ACC112 (cell line): ENCODE measurements around the gene CDK7.

ENCODE experiments used
- H2AFZ ChIP-seq: fragments of 200-600 bp; sonication (generic); one replicate; pipeline ENCODE4 v1.6.0; 2017; ENCODE audit warnings: antibody characterized with exemption, low read length; ENCODE audit not compliant: unreplicated experiment
- H3K27ac ChIP-seq: fragments of 200-600 bp; sonication (generic); 2 replicates; pipeline ENCODE4 v1.5.1; 2014; ENCODE audit warnings: low read depth, mild to moderate bottlenecking, antibody characterized with exemption, low read length, moderate library complexity
- H3K27me3 ChIP-seq: fragments of 200-600 bp; sonication (generic); 2 replicates; pipeline ENCODE4 v1.6.1; 2014; ENCODE audit warnings: mild to moderate bottlenecking, antibody characterized with exemption, low read length, moderate library complexity, mixed read lengths; ENCODE audit not compliant: insufficient read depth
- H3K36me3 ChIP-seq: fragments of 200-600 bp; sonication (generic); 2 replicates; pipeline ENCODE4 v1.6.1; 2016; ENCODE audit warnings: mild to moderate bottlenecking, antibody characterized with exemption, low read length, moderate library complexity, mixed read lengths; ENCODE audit not compliant: insufficient read depth
- H3K4me1 ChIP-seq: fragments of 200-600 bp; sonication (generic); one replicate; pipeline ENCODE4 v1.6.1; 2016; ENCODE audit warnings: low read length, mixed read lengths; ENCODE audit not compliant: insufficient read depth, unreplicated experiment, control insufficient read depth
- H3K4me3 ChIP-seq: fragments of 200-600 bp; sonication (generic); 2 replicates; pipeline ENCODE4 v1.5.1; 2014; ENCODE audit warnings: mild to moderate bottlenecking, low read depth, low read length
- H3K79me2 ChIP-seq: fragments of 200-600 bp; sonication (generic); one replicate; pipeline ENCODE4 v1.6.0; 2016; ENCODE audit warnings: low read length; ENCODE audit not compliant: control insufficient read depth, unreplicated experiment, insufficient read depth

CDK7 gene

GRCh38 chr5:69288069-69288468 lies 53.4 kb downstream of the CDK7 start:
- Histone ChIP-seq H3K36me3 (peaks cover 11% of the 10 kb centered on the region; the same call in 1 of the 2 replicates), H3K4me3 (no peak overlapping the region), H3K79me2 (no peaks in the 10 kb centered on the region), H3K27me3 (no peaks in the 10 kb centered on the region), H2AFZ (no peak overlapping the region), H3K4me1 (no peaks in the 10 kb centered on the region), H3K27ac (no peak overlapping the region)

- Histone ChIP-seq H3K4me1 (no peaks in the 10 kb centered on the region), H3K36me3 (peaks cover 11% of the 10 kb centered on the region; the same call in 1 of the 2 replicates), H3K27ac (no peak overlapping the region), H2AFZ (no peak overlapping the region), H3K79me2 (no peaks in the 10 kb centered on the region), H3K27me3 (no peaks in the 10 kb centered on the region), H3K4me3 (no peak overlapping the region)
These were observed 54.0 kb downstream of the CDK7 start for GRCh38 chr5:69288688-69289087.

- peaks cover 10% of the 10 kb centered on the region for H3K4me1 ChIP-seq
- peaks cover 7% of the 10 kb centered on the region; the same call in 1 of the 2 replicates for H3K36me3 ChIP-seq
- H3K27ac ChIP-seq = no peak overlapping the region
- H3K27me3 ChIP-seq = no peaks in the 10 kb centered on the region
- no peak overlapping the region for H2AFZ ChIP-seq
- H3K79me2 ChIP-seq = no peaks in the 10 kb centered on the region
- no peak overlapping the region for H3K4me3 ChIP-seq
These were observed 57.6 kb downstream of the CDK7 start for GRCh38 chr5:69292306-69292705.

- peaks cover 7% of the 10 kb centered on the region; the same call in 1 of the 2 replicates for H3K36me3 ChIP-seq
- H3K27me3 ChIP-seq = no peaks in the 10 kb centered on the region
- no peak overlapping the region for H3K27ac ChIP-seq
- no peak overlapping the region for H3K4me3 ChIP-seq
- no peaks in the 10 kb centered on the region for H3K79me2 ChIP-seq
- no peak overlapping the region for H2AFZ ChIP-seq
- peaks cover 10% of the 10 kb centered on the region for H3K4me1 ChIP-seq
These were observed 59.2 kb downstream of the CDK7 start for GRCh38 chr5:69293882-69294281.

GRCh38 chr5:69295088-69295754 lies 60.5 kb downstream of the CDK7 start:
- Histone ChIP-seq H3K79me2 (no peaks in the 10 kb centered on the region), H3K4me3 (no peak overlapping the region), H3K36me3 (peaks cover 7% of the 10 kb centered on the region; the same call in 1 of the 2 replicates), H3K27ac (peak overlapping the region; percentile 32; the same call in 1 of the 2 replicates), H3K27me3 (no peaks in the 10 kb centered on the region), H2AFZ (no peak overlapping the region), H3K4me1 (peaks cover 10% of the 10 kb centered on the region)

- Histone ChIP-seq H3K4me3 (no peak overlapping the region), H3K36me3 (no peaks in the 10 kb centered on the region), H2AFZ (no peak overlapping the region), H3K79me2 (no peaks in the 10 kb centered on the region), H3K27ac (no peak overlapping the region), H3K27me3 (no peaks in the 10 kb centered on the region), H3K4me1 (peaks cover 10% of the 10 kb centered on the region)
These were observed 64.9 kb downstream of the CDK7 start for GRCh38 chr5:69299625-69300024.

GRCh38 chr5:69300537-69301203 lies 66.0 kb downstream of the CDK7 start:
- Histone ChIP-seq H3K4me3 (no peak overlapping the region), H2AFZ (no peak overlapping the region), H3K79me2 (no peaks in the 10 kb centered on the region), H3K27me3 (no peaks in the 10 kb centered on the region), H3K36me3 (no peaks in the 10 kb centered on the region; the same call in 1 of the 2 replicates), H3K4me1 (no peaks in the 10 kb centered on the region), H3K27ac (no peak overlapping the region)

GRCh38 chr5:69305512-69305911 lies 70.8 kb downstream of the CDK7 start:
- Histone ChIP-seq H3K27me3 (no peaks in the 10 kb centered on the region), H3K79me2 (no peaks in the 10 kb centered on the region), H2AFZ (no peak overlapping the region), H3K4me1 (no peaks in the 10 kb centered on the region), H3K27ac (no peak overlapping the region), H3K36me3 (peaks cover 10% of the 10 kb centered on the region), H3K4me3 (no peak overlapping the region)

- Histone ChIP-seq H3K36me3 (peaks cover 15% of the 10 kb centered on the region), H3K4me3 (no peak overlapping the region), H2AFZ (no peak overlapping the region), H3K27me3 (no peaks in the 10 kb centered on the region), H3K79me2 (no peaks in the 10 kb centered on the region), H3K27ac (no peak overlapping the region), H3K4me1 (no peaks in the 10 kb centered on the region)
These were observed 73.4 kb downstream of the CDK7 start for GRCh38 chr5:69308046-69308553.

- H3K4me3 ChIP-seq = no peak overlapping the region
- H2AFZ ChIP-seq = no peak overlapping the region
- H3K79me2 ChIP-seq = no peaks in the 10 kb centered on the region
- peaks cover 20% of the 10 kb centered on the region for H3K36me3 ChIP-seq
- H3K27me3 ChIP-seq = no peaks in the 10 kb centered on the region
- H3K27ac ChIP-seq = no peak overlapping the region
- no peaks in the 10 kb centered on the region for H3K4me1 ChIP-seq
These were observed 74.7 kb downstream of the CDK7 start for GRCh38 chr5:69309380-69309779.
